GM03348 (cell line): ENCODE data around the gene MIP.
"Not testable (repeated sequence)": the region's sequence is repeated elsewhere in the genome, so short reads cannot be mapped to it uniquely, and the experiment has no call there.

ENCODE experiments used
- DNase-seq: peaks from one replicate; pipeline ENCODE4 v3.0.0; 2012; ENCODE audit warnings: low spot score

MIP gene

DNA sequence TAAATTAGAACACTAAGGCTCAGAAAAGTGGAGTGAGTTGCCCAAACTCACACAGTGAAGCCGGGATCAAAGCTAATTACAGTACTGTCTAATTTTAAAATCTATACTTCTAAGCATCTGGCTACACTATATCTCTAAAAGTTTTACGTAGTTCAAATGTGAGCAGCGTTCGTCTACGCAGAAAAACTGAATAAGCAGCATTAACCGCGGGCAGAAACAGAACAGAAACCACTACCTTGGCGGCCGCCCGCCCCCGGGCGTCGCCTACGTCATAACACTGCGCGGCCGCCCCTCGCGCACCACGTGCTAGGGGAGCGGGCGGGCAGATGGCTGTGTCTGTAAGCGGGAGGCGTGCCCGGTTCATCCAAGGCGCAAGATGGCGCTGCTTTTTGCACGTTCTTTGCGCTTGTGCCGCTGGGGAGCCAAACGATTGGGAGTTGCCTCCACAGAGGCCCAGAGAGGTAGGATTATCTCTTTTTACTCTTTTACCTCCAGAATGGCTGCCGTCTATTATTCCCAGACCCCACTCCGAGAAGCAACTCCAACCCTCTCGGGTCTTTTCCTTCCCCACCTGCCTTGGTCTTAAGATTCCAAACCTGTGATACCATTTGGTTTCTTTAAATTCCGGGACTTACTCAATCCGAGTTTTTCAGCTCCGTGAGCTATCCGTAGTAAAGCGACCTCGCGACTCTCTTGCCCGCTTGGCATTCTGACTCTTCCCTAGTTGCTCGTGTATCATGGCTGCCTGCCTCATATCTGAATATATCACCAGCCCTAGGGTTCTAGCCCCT is 14.0 kb upstream of the MIP start, which contains the start of gene SPRYD4:
Gene SPRYD4, plus strand, starts transcription at position 363 of the 791 bp plus-strand sequence. Its CDS starts 14 bp downstream, at position 377.
- peak; percentile 98 for DNase-seq

GRCh38 chr12:56462565-56462964 is 8.1 kb upstream of the MIP start:
- DNase-seq, result no peak

GRCh38 chr12:56461235-56462159 is 7.0 kb upstream of the MIP start:
- DNase-seq, result peak; percentile 13

GRCh38 chr12:56457817-56458216 is 3.4 kb upstream of the MIP start:
- DNase-seq, result no peak

DNA sequence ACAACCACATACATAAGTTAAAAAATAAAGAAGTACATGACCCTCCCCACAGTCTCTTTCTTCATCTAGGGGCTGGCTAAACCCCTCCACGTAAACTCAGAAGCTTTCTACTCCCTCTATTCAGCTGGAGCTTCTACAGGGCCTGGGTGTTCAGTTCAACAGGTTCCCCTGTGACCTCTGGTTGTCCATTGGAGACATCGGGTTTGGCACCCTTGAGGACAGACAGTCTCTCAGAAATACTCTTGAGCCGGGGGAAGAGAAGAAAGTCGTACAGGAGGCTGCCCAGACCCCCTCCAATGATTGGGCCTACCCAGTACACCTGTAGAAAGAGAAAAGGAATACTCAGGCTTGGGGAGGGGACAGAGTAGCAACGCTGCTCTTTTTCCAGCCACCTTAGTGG is 3.3 kb downstream of the MIP start:
- DNase-seq, result no peak

DNA sequence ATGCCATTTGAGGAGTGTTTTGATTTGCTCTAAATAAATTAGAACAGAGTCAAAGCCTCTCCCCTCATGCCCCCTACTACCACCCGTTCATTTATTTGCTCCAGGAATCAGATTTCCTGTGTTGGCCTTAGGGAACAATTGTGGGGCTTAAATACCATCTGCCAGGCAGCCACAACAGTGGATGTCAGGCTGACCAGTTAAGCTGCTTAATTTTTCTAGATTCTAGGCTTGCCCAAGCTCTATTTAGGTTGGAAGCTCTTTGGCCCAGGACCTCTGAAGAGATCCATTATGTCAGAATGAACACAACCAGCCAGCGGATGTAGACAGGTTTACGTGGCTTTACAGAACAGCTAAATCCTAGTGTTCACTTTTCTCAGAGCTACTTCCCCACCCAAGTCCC is 4.2 kb downstream of the MIP start:
- DNase-seq, result no peak

- DNase-seq, result no peak
Observed at GRCh38 chr12:56449622-56449984, 4.9 kb downstream of the MIP start.

DNA sequence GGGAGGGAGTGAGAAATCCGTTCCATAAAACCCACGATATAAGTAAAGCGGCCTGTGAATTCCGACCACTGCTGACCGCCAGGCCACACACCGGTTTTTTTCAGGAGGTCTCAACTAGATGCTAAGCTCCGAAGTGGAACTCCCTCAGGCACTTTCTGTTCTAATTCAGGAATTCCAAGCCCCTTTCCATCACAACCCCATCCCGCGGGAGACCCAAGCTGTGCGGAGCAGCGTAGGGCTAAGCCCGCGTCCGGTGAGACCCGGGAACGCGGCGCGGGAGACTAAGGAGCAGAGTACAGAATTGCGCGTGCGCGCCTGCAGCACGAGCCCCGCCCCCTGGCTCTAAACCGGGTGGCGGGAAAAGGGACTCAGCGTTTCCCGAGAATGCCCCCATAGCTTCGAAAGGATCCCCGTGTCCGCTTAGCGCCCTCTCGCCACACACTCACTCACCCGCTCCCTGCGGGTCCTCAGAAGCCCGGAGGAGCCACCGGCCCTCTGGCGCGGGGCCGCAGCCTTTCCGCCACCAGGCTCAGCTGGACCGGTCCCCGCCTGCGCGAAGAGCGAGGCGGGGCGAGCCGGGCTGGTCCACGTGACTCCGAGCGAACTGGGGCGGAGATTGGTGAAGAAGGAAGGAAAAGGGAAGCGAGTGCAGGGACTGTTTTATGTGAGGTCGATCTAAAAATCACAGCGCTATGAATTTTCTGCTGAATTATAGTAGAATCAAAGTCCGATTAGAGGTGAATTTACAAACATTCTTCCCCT is 5.4 kb downstream of the MIP start, which contains the start of gene TIMELESS:
Gene TIMELESS, minus strand, starts transcription at position 567 of the 762 bp plus-strand sequence. CDS start 15,256 bp downstream, outside the sequence.
- DNase-seq, result peak; percentile 98

DNA sequence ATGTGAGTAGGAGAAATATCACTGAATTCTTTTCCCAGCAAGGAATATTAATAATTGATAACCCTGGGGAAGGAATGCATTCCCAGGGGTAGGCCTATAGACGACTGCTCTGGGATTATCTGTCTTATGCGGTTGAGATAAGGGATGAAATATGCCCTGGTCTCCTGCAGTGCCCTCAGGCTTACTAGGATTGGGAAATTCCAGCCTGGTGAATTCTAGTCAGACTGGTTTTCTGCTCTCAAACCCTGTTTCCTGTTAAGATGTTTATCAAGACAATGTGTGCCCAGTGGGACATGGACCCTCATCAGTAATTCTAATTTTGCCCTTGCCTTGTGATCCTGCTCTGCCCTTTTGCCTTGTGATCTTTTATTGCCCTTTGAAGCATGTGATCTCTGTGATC is 11.2 kb downstream of the MIP start:
- DNase-seq, result not testable (repeated sequence)

DNA sequence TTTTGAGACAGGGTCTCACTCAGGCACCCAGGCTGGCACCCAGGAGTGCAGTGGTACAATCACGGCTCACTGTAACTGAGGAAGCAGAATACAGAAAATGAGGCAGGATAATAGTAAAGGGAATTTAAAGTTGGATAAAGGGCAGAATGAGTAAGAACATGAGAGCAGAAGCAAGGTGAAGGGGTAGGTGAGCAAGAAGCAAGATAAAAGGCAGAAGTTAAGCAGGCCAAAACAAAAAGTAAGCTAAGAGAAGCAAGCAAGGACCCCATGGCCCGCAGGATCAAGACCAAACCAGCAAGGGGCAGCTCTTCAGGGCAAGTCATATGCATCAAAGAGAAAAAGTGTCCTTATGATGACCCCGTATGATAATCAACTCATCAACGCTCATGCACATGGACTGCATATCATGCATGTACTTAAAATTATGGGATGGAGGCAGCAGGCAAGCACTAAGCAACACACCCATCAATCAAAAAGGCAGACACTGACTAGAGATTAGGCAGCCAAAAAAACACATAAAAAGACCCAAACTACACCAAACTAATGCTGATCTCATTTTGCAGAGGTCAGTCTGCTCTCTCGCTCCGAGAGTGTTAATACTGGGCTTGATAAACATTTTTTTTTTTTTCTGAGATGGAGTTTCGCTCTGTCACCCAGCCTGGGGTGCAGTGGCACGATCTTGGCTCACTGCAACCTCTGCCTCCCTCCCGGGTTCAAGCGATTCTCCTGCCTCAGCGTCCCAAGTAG is 16.9 kb downstream of the MIP start:
- DNase-seq, result no peak

- no peak for DNase-seq
Observed at GRCh38 chr12:56434828-56435227, 19.6 kb downstream of the MIP start.

DNA sequence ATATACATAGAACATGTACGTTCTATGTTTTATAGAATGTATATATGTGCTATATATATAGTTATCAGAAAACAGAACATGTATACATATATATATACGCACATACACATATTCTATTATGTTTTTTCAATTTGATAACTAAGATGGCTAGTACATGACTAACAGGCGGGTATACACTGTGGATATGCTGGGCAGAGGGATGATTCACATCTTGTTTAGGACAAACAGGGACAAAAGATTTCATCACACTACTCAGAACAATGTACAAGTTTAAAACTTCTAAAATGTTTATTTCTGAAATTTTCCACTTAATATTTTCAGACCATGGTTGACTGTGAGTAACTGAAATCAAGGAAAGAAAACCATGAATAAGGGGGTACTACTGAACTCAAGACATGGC is 22.6 kb downstream of the MIP start:
- no peak for DNase-seq

DNA sequence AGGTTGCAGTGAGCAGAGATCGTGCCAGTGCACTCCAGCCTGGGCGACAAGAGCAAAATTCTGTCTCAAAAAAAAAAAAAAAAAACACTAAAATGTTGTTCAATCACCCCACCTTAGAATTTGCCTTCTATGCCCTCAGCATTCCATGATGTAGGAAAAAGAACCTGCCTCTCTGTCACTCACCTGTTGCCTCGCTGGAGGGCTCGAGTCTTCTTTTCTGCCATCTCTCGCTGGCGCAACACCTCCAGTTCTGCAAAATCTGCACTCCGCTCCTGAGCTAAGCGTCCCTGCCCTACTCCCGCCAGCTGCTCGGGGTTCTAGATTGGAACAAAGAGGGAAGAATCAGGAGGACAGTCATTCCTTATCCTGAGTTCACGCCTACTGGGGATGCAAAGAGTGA is 23.2 kb downstream of the MIP start:
- DNase-seq, result no peak

DNA sequence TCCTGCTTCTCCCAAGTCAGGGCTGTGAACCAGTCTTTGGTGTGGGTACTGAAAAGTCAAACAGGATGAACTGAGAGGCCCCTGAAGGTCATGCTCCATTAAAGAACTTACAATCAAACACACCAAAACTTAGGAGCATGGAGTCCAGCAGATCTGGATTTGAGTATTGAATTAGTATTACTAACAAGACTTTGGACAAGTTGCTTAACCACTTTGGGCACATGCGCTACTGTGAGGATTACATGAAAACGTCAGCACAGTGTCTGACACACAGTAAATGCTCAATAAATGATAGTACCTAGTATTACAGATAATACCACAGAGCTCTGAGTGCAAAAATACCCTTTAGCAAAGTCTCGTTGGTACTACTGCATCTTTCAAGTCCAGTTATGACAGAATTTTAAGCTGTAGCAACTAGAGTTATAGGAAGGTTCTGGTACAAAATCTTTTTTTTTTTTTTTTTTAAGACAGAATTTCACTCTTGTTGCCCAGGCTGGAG is 28.5 kb downstream of the MIP start:
- no peak for DNase-seq

DNA sequence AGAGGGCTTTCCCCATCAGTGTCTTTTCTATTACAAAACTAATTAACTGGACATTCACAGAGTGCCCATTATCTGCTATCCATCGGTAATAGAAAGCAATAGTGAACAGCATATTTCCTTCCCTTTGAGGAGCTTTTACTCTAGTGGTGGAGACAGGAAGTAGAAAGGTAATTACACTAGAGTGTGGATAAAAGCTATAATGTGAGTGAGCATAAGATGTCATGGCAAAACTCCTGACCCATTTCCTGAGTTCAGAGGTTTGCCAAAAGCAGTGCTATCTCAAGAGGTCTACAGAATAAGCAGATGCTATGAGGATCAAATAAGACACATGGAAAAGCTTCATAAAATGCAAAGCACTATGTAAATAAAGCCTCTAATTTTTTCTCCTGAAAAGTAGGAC is 29.3 kb downstream of the MIP start:
- DNase-seq, result no peak

DNA sequence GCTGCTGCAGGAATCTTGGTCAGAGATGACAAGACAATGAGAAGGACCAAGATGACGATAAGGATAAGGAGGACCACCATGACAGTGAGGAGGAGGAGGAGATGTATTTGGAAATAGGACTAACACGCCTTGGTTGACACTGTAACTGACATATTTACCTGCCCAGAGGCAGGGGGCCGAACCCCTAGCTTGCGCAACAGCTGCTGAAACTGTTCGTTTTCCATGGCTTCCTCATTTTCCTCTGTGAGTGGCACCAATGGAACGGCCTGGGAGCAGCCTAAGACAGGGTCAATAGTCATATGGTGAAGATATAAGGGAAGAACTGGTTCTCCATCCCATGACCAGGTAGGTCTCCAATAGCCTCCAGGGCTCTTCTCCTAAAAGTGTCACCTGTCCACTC is 34.0 kb downstream of the MIP start:
- DNase-seq, result no peak

DNA sequence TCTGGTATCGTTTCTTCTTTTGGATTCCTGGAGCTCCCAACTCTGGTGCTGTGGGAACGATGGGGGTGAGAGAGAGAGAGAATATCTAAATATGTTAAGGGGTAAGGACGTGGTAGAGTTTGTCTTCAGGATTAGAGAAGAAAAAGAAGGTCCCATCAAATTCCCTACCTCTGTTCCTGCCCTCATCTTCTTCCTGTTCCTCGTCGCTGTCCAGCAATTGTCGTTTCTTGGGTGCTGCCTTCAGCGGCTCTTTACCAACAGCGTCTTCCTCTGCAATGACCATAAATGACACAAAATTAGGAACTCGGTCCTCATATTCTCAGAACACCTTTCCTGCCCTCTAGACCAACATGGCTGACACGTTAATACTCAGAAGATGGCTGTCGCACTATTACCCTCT is 36.7 kb downstream of the MIP start:
- DNase-seq, result no peak

- DNase-seq, result no peak
Observed at GRCh38 chr12:56414401-56414800, 40.1 kb downstream of the MIP start.

- DNase-seq, result no peak
Observed at GRCh38 chr12:56413392-56413791, 41.1 kb downstream of the MIP start.

- no peak for DNase-seq
Observed at GRCh38 chr12:56411781-56412639, 42.4 kb downstream of the MIP start.
